ENCODE data around the gene NEURL1.

GRCh38 chr10:103630156-103630555, 136.7 kb downstream of the NEURL1 start:
- no peak for TF ChIP-seq CTCF (IDR thresholded peaks at IDR 0.05)
- no peak for TF ChIP-seq POLR2A (IDR thresholded peaks at IDR 0.05; ENCODE audit: low read depth)
- TF ChIP-seq EP300 (IDR thresholded peaks at IDR 0.05): no peak

All from esophagus muscularis mucosa (tissue), 4 donors.